ENCODE results near the gene QRICH1.

The QRICH1 gene

GRCh38 chr3:49119439-49119838 is 25.6 kb upstream of the QRICH1 start:
- DNase-seq: no peak

- no peak for DNase-seq
These were observed 25.2 kb upstream of the QRICH1 start for GRCh38 chr3:49119036-49119435.

GRCh38 chr3:49112262-49112661 is 18.4 kb upstream of the QRICH1 start:
- no peak for DNase-seq

- DNase-seq: no peak
These were observed 17.5 kb upstream of the QRICH1 start for GRCh38 chr3:49111347-49111746.

- no peak for DNase-seq
These were observed 16.9 kb upstream of the QRICH1 start for GRCh38 chr3:49110780-49111179.

- no peak for DNase-seq
These were observed 14.5 kb upstream of the QRICH1 start for GRCh38 chr3:49108346-49108745.

GRCh38 chr3:49104427-49105291 is 10.8 kb upstream of the QRICH1 start, which contains the start of gene QARS1:
Gene QARS1 (minus strand): TSS chr3:49104757. CDS start chr3:49104733, 24 bp downstream.
- DNase-seq: peak; percentile 94

- DNase-seq: no peak
These were observed 10.2 kb upstream of the QRICH1 start for GRCh38 chr3:49104052-49104426.

- no peak for DNase-seq
These were observed 6.3 kb upstream of the QRICH1 start for GRCh38 chr3:49100046-49100615.

- DNase-seq: no peak
These were observed 5.2 kb upstream of the QRICH1 start for GRCh38 chr3:49098910-49099630.

GRCh38 chr3:49098429-49098828 is 4.6 kb upstream of the QRICH1 start:
- DNase-seq: no peak

- peak; percentile 59 for DNase-seq
These were observed 676 bp downstream of the QRICH1 start for GRCh38 chr3:49092938-49093852.

GRCh38 chr3:49081429-49081828 is 12.4 kb downstream of the QRICH1 start:
- no peak for DNase-seq

GRCh38 chr3:49079270-49079669 is 14.6 kb downstream of the QRICH1 start:
- no peak for DNase-seq

GRCh38 chr3:49076646-49077045 is 17.2 kb downstream of the QRICH1 start:
- no peak for DNase-seq

GRCh38 chr3:49076116-49076515 is 17.8 kb downstream of the QRICH1 start:
- DNase-seq: no peak

- DNase-seq: no peak
These were observed 35.9 kb downstream of the QRICH1 start for GRCh38 chr3:49058011-49058410.

- DNase-seq: no peak
These were observed 36.6 kb downstream of the QRICH1 start for GRCh38 chr3:49057268-49057667.

GRCh38 chr3:49054344-49054862 is 39.5 kb downstream of the QRICH1 start:
- DNase-seq: no peak

- no peak for DNase-seq
These were observed 40.3 kb downstream of the QRICH1 start for GRCh38 chr3:49053543-49053942.

- no peak for DNase-seq
These were observed 58.6 kb downstream of the QRICH1 start for GRCh38 chr3:49035281-49035680.

GRCh38 chr3:49034650-49035049 is 59.2 kb downstream of the QRICH1 start:
- no peak for DNase-seq

Measured in 8988T (cell line).